IPS-NIHi7 (cell line): Measurements from ENCODE around the gene MAP7D2.
"Not testable (repeated sequence)": the region's sequence is repeated elsewhere in the genome, so short reads cannot be mapped to it uniquely, and the experiment has no call there.

Experiments used
- DNase-seq: peaks from one replicate; pipeline ENCODE4 v3.0.0; 2012; ENCODE audit warnings: mixed read lengths; ENCODE audit errors: extremely low spot score

The MAP7D2 gene

DNA sequence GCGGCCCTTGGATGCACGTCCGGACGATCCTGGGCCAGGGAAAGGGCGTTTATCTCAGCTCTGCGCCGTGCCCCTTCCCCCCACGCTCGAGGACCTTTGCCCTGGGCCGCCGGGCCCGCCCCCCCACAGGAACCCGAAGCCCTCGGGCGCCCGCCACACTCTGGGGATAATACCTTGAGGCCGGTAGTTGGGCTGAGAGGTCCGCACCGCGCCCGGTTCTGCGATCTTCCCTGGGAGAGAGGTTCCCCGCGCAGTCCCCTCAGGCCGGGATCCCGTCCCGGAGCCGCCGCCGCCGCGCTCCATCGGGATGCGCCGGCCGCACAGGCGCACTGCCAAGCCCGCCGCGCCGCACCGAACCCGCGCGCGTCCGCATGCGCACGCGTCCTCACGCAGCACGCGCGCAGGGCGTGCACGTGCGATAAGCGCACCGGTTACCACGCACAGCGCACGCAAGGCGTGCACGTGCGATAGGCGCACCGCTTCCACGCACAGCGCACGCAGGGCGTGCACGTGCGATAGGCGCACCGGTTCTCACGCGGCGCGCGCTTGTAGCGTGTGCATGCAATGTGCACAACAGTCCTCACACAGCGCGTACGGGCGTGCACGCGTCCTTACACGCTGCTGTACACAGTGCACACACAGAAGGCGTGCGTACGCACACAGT, at the start of gene MAP7D2:
Gene MAP7D2, minus strand, starts transcription at position 331 of the 664 bp plus-strand sequence. Its CDS starts 28 bp downstream, at position 303.
- DNase-seq = peak; percentile 63

DNA sequence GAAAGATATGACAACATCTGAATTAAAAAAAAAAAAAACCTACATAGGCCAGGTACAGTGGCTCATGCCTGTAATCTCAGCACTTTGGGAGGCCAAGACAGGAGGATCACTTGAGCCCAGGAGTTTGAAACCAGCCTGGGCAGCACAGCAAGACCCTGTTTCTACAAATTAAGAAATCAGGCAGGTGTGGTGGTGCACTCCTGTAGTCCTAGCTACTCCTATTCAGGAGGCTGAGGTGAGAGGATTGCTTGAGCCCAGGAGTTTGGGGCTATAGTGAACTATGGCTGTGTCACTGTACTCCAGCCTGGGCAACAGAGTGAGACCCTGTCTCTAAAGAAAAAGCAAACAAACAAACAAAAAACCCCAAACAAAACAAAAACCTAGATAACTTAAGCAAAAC, 45.8 kb upstream of the MAP7D2 start:
- not testable (repeated sequence) for DNase-seq

DNA sequence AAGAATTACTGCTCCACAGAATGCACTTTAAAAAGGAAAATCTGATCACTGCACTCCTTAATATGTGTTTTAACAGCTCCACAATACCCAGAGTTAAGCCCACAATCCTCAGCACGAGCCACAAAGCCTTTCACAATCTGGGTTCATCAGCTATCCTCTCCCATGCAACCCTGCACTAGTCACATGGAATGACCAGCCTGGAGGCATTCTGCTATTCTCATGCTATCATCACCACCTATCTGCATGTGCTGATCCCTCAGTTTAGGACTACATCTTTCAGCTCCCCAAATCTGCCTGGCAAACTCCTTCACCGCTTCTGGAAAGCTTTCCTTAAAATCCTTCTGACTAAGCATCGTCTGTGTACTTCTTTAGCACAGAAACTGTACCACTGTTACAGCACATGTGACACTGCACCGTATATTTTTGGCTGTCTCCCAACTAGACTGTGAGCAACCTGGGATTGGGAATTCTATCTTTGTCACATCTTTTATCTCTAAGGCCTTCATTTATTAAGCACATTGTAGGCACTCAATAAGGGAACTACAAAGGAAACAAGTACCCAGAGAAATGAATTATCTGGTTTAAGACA, 43.2 kb upstream of the MAP7D2 start:
- DNase-seq = no peak

GRCh38 chrX:20151689-20152088, 35.0 kb upstream of the MAP7D2 start:
- no peak for DNase-seq

- no peak for DNase-seq
Observed at GRCh38 chrX:20149326-20149725, 32.6 kb upstream of the MAP7D2 start.

DNA sequence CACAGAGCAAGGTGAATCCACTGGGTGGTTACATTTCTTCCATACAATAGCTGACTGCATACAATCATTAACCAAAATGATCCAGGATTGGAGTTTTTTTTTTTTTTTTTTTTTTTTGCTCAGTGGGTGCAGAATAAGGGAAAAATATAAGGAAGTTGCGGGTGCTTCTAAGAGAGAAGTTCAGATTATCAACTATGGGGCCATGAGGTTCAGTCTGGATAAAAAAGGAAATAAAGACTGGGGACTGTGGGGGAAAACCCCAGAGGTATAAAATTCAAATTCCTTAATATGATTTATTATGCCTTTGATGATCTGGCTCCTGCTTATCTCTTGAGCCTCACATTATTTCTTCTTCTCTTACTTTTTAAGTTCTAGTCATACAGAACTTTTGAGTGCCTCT, 30.9 kb upstream of the MAP7D2 start:
- DNase-seq = no peak

- no peak for DNase-seq
Observed at GRCh38 chrX:20144491-20144890, 27.8 kb upstream of the MAP7D2 start.

DNA sequence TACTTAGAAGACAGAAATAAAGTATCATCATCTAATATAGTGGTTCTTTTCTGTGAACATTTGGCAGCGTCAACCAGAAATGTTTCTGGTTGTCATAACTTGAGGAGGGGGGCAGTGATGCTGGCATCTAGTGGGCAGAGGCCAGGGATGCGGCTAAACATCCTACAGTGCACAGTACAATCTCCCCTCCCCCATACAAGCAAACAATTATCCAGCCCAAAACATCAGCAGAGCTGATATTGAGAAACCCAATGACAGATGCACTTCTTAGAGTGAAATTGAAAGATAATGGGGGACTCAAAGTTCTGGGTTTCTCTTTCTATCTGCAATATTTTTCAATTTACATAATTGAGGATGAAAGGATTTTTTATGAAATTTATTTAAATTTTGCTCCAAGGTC, 26.9 kb upstream of the MAP7D2 start:
- no peak for DNase-seq

DNA sequence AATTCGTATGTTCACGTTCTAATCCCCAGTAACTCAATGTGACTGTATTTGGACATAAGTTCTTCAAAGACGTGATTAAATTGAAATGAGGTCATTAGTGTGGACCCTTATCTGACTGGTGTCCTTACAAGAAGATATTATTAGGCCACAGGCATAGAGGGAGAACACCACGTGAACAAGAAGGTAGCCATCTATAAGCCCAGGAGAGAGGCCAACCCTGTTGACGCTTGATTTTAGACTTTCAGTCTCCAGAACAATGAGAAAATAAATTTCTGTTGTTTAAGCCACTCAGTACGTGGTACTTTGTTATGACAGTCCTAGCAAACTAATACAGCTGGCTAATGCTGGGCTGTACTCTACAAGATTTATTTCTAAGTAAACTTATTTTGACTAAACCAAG, 26.4 kb upstream of the MAP7D2 start:
- DNase-seq = no peak

DNA sequence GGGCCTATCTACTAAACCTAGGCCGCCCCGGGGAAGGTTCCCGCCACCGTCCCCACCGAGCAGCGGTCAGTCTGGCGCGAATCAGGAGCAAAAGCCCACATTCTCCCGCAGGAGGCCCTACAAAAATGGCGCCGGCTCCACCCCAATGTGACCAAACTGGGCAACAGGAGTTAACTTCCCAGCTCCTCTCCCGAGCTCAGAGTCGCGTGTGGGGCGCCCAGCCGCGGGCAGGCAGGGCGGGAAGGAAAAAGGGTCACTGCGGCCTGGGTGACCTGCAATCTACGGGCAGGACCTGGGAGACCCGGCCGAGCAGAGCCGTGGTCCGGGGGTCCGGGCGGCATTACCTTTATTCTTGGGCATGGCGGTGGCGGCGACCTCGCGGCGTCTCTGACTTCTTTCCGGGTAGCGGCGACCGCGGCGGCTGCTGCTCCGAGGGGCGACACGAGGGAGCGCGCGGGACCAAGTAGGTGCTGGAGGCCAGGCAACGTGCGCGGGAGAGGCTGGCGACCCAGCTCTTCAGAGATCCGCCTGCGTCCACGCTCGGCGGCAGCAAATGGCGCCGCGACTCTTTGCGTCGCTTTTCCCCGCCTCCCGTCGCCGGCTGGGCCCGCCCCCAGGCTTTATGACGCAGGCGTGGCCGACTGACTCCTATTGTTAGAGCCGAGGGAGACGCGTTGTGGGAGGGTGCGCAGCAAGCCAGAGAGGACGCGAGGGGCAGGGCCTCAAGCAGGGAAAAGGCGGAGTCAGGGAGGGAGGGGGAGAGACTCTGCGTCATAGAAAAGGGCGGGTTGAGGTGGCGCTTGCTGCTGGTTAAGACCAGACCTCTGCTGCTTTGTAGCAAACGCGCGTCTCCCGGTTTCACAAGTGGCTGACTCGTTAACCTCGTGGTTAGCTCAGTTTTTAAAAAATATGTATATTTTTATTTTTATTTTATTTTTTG, 24.8 kb upstream of the MAP7D2 start, which contains the start of gene EIF1AX:
Gene EIF1AX, minus strand, starts transcription at position 558 of the 940 bp plus-strand sequence. Its CDS starts 198 bp downstream, at position 360.
- DNase-seq = peak; percentile 96

DNA sequence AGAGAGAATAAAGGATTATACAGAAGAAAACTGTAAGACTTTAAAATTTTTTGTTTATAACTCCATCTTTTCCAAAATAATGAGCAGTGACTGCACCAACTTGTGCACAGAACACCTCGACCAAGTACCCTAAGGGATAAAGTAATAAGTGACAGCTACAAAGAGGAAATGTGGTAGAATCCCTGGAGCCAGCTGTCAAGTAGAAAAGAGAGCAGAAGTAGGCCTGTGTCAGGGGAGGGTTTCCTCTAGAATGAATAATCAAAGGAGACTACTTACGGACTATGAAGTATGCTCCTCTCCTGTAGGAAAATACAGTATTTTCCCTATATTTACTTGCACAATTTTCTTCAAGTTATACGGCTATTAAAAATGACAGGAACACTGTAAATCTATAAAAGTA, 23.7 kb upstream of the MAP7D2 start:
- DNase-seq = no peak

DNA sequence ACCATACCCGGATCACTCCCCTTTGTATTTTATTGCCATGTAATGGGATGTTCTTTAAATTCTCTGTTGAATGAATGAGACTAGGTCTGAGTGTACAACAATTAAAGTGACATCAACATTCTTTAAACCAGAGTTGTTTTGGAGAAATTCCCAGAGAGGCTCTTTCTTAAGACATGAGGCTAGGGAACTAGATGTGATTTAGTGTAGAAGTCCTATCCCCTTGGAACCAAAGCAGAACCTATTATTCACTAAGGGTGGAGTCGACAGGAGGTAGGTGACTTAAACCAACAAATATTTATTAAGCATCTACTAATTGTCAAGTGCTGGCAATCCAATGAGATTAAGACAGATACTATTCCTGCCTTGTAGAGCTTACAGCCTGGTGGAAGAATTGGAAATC, 23.3 kb upstream of the MAP7D2 start:
- DNase-seq = no peak

- DNase-seq = no peak
Observed at GRCh38 chrX:20135944-20136343, 19.2 kb upstream of the MAP7D2 start.

- no peak for DNase-seq
Observed at GRCh38 chrX:20132666-20133065, 16.0 kb upstream of the MAP7D2 start.

GRCh38 chrX:20130357-20130756, 13.7 kb upstream of the MAP7D2 start:
- no peak for DNase-seq

- DNase-seq = no peak
Observed at GRCh38 chrX:20129547-20129946, 12.8 kb upstream of the MAP7D2 start.

GRCh38 chrX:20128670-20129069, 12.0 kb upstream of the MAP7D2 start:
- DNase-seq = no peak

DNA sequence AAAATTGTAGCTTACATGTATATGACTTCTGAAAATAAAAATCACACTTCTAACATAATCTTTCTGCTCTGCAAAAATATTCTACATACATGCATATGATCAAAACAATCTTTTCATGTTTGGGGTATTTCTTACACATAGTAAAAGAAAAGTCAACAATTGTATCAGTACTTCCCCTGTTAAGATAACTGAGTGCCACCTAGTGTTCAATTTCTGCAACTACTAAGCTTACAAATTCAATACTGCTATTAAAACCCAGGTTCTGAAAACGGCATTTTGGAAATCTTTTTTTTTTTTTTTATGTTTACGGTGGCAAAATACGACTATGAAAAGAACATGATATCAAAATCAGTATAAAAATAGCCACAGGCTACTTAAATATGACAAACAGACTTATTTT, 10.7 kb upstream of the MAP7D2 start:
- DNase-seq = not testable (repeated sequence)

DNA sequence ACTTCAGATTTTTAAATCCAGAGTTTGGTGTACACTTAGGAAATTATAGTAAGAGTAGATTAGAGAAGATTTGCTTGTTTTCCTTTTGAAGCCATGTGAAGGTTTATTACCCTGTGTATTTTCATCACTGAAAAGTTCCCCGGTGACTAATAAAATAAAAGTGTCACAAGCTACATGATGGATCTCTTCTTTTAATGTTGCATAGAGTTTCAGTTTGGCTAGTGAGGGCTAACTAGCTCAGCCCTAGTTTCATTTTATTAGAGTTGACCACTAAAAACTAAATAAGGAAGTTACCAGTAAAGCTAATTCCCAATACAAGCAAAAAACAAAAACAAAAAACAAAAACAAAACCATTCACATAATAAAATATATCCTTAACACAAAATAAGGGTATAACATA, 10.1 kb upstream of the MAP7D2 start:
- DNase-seq = not testable (repeated sequence)

DNA sequence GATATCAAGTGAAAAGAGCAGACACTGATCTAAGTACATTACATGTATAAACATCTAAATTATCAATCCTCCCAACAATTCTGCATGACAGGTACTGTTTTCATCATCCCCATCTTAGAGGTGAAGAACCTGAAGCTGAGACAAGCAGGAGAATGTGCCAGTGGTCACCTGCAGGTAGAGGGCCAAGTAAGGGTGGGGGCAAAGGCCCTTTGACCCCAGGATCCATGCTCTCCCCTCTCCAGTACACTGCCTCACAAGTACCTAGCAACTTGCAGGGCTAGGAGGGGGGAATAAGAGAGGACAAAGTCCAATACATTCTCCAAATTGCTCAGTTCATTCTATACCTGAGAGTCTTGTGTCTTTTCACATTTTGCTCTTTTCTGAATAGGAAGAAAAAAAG, 8.3 kb upstream of the MAP7D2 start:
- no peak for DNase-seq

DNA sequence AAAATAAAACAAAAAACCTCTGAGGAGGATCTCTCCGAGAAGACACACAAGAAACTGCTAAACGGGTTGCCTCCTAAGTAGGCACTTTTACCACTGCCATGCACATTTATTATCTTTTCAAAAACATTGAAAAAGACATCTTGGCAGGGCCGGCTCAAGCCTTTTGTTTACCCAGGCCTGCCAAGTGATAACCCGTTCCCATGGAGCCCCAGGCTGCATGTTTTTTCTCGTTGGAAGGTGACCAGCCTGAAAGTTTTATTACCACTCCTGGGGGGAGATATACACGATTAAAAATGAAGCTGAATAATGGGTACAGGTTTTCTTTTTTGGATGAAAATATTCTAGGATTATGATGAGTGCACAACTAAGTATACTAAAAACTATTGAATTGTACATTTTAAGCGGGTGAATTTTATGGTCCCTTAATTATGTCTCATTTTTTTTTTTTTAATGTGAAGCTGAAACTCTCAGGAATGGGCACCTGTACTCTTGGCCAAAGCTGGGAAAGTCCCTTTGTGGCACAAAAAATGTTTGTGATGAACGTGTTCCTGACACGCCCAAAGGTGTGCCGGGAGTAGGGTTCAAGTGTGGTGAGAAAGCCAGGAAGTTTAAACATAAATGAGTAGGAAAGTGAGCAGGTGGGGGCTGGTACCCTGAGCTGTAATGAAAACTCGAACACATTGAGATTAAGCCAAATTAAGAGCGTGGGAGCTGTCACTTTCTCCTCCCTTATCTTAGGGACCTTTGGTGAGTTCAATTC, 1.5 kb upstream of the MAP7D2 start:
- DNase-seq = no peak

GRCh38 chrX:20116087-20116576, 575 bp downstream of the MAP7D2 start:
- DNase-seq = peak; percentile 61
